K562 (cell line): ENCODE data around the gene TDG. TPM values are rescaled to one million over a fixed set of nuclear protein-coding genes. Genes with fewer than 3 reads are reported as not detected.

ENCODE experiments used
- ATAC-seq: fragments of 200-7000 bp; cut with Tn5 transposase; 3 replicates; pipeline ENCODE4 v1.9.1; 2020; ENCODE audit warnings: moderate library complexity
- BruUV-seq: library from RNA; stranded (reverse); fragments of 400-500 nt; replicated peaks from 2 replicates; lab custom pipeline; 2021; lab: Mats Ljungman, UMichigan
- CTCF ChIA-PET: fragments of 300-600 bp; formaldehyde crosslinking; extraction: SDS; loops from one replicate; lab custom pipeline; 2021; ENCODE audit warnings: low intra/inter-chr PET ratio; lab: Yijun Ruan, JAX
- POLR2A ChIA-PET: fragments of 300-600, 350-650 bp; sonication (Branson Sonifier 250); formaldehyde crosslinking; extraction: SDS; loops from one replicate; lab custom pipeline; 2021; ENCODE audit warnings: antibody characterized with exemption, inconsistent platforms; lab: Yijun Ruan, JAX
- DNase-seq, 4 experiments: peaks; one replicate each; pipeline versions ENCODE4 v3.0.0 to v3.0.0-alpha.2; 2011 to 2018; ENCODE audit warnings: low spot score in 3 of 4, mixed read lengths in 3 of 4; ENCODE audit errors: extremely low read depth in 1 of 4
- FAIRE-seq: peaks from 2 replicates; lab custom pipeline; 2011; peaks lifted over from hg19 to GRCh38; lab: Jason Lieb, UNC
- H2AFZ ChIP-seq: 2 replicates; pipeline ENCODE4 v1.6.0; 2011; ENCODE audit warnings: low read depth, low read length, control low read depth, inconsistent platforms
- H3K27ac ChIP-seq: fragments of 200-600 bp; 3 replicates; pipeline ENCODE4 v1.8.0; 2011; ENCODE audit warnings: low read depth, mild to moderate bottlenecking, control low read depth, inconsistent platforms, low read length, moderate library complexity, mixed read lengths; ENCODE audit errors: extremely low read depth
- H3K27me3 ChIP-seq, 2 experiments: fragments of 300-600 bp in 1 of 2; 2 replicates in 1 of 2; 3 replicates in 1 of 2; pipeline versions ENCODE4 v1.6.0 to v1.8.0; 2011; ENCODE audit warnings: inconsistent platforms in 2 of 2, low read length in 2 of 2, mild to moderate bottlenecking in 1 of 2, mixed read lengths in 1 of 2, moderate library complexity in 1 of 2; ENCODE audit not compliant: control insufficient read depth in 2 of 2, insufficient read depth in 2 of 2
- H3K36me3 ChIP-seq: fragments of 300-600 bp; 3 replicates; pipeline ENCODE4 v1.8.0; 2011; ENCODE audit warnings: mild to moderate bottlenecking, low read length, inconsistent platforms; ENCODE audit not compliant: control insufficient read depth, insufficient read depth
- H3K4me1 ChIP-seq, 2 experiments: fragments of 200-600 bp in 1 of 2; replicated peaks in 1 of 2; 2 replicates in 1 of 2; 3 replicates in 1 of 2; pipeline versions ENCODE4 v1.5.1 to v1.8.0; 2011; ENCODE audit warnings: inconsistent platforms in 2 of 2, low read length in 2 of 2, mild to moderate bottlenecking in 1 of 2, mixed read lengths in 1 of 2, moderate library complexity in 1 of 2; ENCODE audit not compliant: control insufficient read depth in 2 of 2, insufficient read depth in 2 of 2
- H3K4me2 ChIP-seq: 2 replicates; pipeline ENCODE4 v1.6.1; 2011; ENCODE audit warnings: low read length, control low read depth, inconsistent platforms, mixed read lengths; ENCODE audit not compliant: insufficient read depth
- H3K4me3 ChIP-seq: fragments of 200-600 bp; sonication (generic), shearing (Covaris generic); 2 replicates; pipeline ENCODE4 v1.5.1; 2016; ENCODE audit warnings: control low read depth, inconsistent platforms
- H3K79me2 ChIP-seq: fragments of 200-600 bp; 3 replicates; pipeline ENCODE4 v1.8.0; 2011; ENCODE audit warnings: low read length, inconsistent platforms; ENCODE audit not compliant: control insufficient read depth, insufficient read depth
- H3K9ac ChIP-seq, 2 experiments: 2 replicates each; pipeline versions ENCODE4 v1.6.0 to v1.6.1; 2011; ENCODE audit warnings: low read depth in 2 of 2, low read length in 2 of 2, control low read depth in 1 of 2, inconsistent platforms in 1 of 2, mild to moderate bottlenecking in 1 of 2, mixed read lengths in 1 of 2; ENCODE audit not compliant: insufficient read depth in 1 of 2
- H3K9me1 ChIP-seq: one replicate; pipeline ENCODE4 v1.6.0; 2011; ENCODE audit warnings: inconsistent platforms, mild to moderate bottlenecking, low read length, moderate library complexity; ENCODE audit not compliant: control insufficient read depth, insufficient read depth
- H3K9me3 ChIP-seq: replicated peaks from 2 replicates; pipeline ENCODE4 v1.5.1; 2011; ENCODE audit warnings: low read depth, low read length, inconsistent platforms; ENCODE audit not compliant: control insufficient read depth, insufficient read depth
- H4K20me1 ChIP-seq: replicated peaks from 2 replicates; pipeline ENCODE4 v1.6.1; 2011; ENCODE audit warnings: low read length, inconsistent platforms, mixed read lengths; ENCODE audit not compliant: control insufficient read depth, insufficient read depth
- COPS2 ChIP-seq: fragments of 450-650 bp; conservative IDR thresholded peaks from 2 replicates; pipeline ENCODE4 v1.6.1; 2016; ENCODE audit warnings: mild to moderate bottlenecking, moderate library complexity
- CSDE1 ChIP-seq, 2 experiments: fragments of 450-650 bp; IDR thresholded peaks; 2 replicates each; pipeline ENCODE4 v1.6.1; 2016; ENCODE audit warnings: mild to moderate bottlenecking in 1 of 2
- MAX ChIP-seq: sonication (generic); formaldehyde crosslinking; IDR thresholded peaks from 2 replicates; pipeline ENCODE4 v1.9.0; 2022; ENCODE audit warnings: mild to moderate bottlenecking, missing genetic modification reagents
- MXI1 ChIP-seq: IDR thresholded peaks from 2 replicates; pipeline ENCODE4 v1.6.1; 2011; ENCODE audit warnings: low read depth, mild to moderate bottlenecking, improper control_type of control experiment, low read length
- MYC ChIP-seq, 2 experiments: fragments of 250-450 bp in 1 of 2; sonication (Bioruptor Pico) in 1 of 2; IDR thresholded peaks; 2 replicates each; pipeline versions ENCODE4 v1.5.1 to v1.6.1; 2012 to 2021; ENCODE audit warnings: low read depth in 2 of 2, borderline replicate concordance in 1 of 2, improper control_type of control experiment in 1 of 2, low read length in 1 of 2, mild to moderate bottlenecking in 1 of 2, moderate library complexity in 1 of 2
- RFX1 ChIP-seq: fragments of 450-650 bp; IDR thresholded peaks from 2 replicates; pipeline ENCODE4 v1.6.1; 2016; ENCODE audit warnings: mild to moderate bottlenecking, moderate library complexity
- THRAP3 ChIP-seq: fragments of 450-650 bp; IDR thresholded peaks from 2 replicates; pipeline ENCODE4 v1.6.1; 2016; ENCODE audit warnings: mild to moderate bottlenecking, inconsistent platforms, borderline replicate concordance
- ZNF398 ChIP-seq: fragments of 250-450 bp; sonication (Bioruptor Pico); IDR thresholded peaks from 2 replicates; pipeline ENCODE4 v1.8.0; 2021; ENCODE audit warnings: moderate library complexity, mild to moderate bottlenecking, inconsistent platforms
- ZNF583 ChIP-seq: fragments of 250-450 bp; sonication (Bioruptor Pico); IDR thresholded peaks from 2 replicates; pipeline ENCODE4 v1.4.0; 2020
- ZNF766 ChIP-seq: fragments of 200-800 bp; sonication (Bioruptor generic); conservative IDR thresholded peaks from 2 replicates; pipeline ENCODE4 v1.6.1; 2016; ENCODE audit warnings: missing genetic modification characterization, missing compliant biosample characterization
- WGBS: fragments of 100-300 bp; shearing (Covaris generic); methylation state at CpG from one replicate; pipeline ENCODE4 v1.1.6; 2016; ENCODE audit warnings: low coverage, mixed read lengths; ENCODE audit not compliant: insufficient coverage; ENCODE audit errors: missing lambda C conversion rate; 5-methylcytosine and 5-hydroxymethylcytosine counted together
- in situ Hi-C: fragments of 300-500 bp; cut with MboI; formaldehyde crosslinking; loops from 4 replicates; pipeline ENCODE4 v1.15.0; 2018; ENCODE audit warnings: inconsistent platforms, mixed read lengths
- intact Hi-C: fragments of 100-400 bp; cut with micrococcal nuclease; formaldehyde crosslinking; loops from 2 replicates; pipeline ENCODE4 v1.14.2; 2022
- polyA plus RNA-seq, 8 experiments: library from polyadenylated mRNA; depleted of rRNA in 4 of 8; stranded (reverse) in 5 of 8; unstranded in 3 of 8; fragments of >200 nt; fragmentation: Nextera tagmentation in 2 of 8; fragmentation: Illumina TruSeq in 1 of 8; extraction: Ambion mirVana in 2 of 8; extraction: Trizol in 1 of 8; gene quantifications; 2 replicates each; pipeline versions ENCODE4 v1.2.1 to v1.2.3, GENCODE V29; 2011 to 2014; ENCODE audit warnings: inconsistent platforms in 1 of 8, missing spikeins in 1 of 8
- total RNA-seq, 7 experiments: library from RNA; depleted of rRNA in 6 of 7; stranded (reverse); fragments of >200 nt in 6 of 7; fragmentation: Illumina TruSeq in 2 of 7; extraction: Trizol in 2 of 7; gene quantifications; 2 replicates each; pipeline versions ENCODE4 v1.2.1 to v1.2.3, GENCODE V29; 2011 to 2021; ENCODE audit warnings: low replicate concordance in 1 of 7
- TF ChIP-seq, protein P1 (sequence below), 2 experiments: fragments of 450-650 bp in 1 of 2; sonication (generic) in 1 of 2; formaldehyde crosslinking in 1 of 2; IDR thresholded peaks in 1 of 2; conservative IDR thresholded peaks in 1 of 2; 2 replicates each; pipeline versions ENCODE4 v1.6.1 to v1.8.1; 2016 to 2023; ENCODE audit warnings: mild to moderate bottlenecking in 2 of 2, moderate library complexity in 2 of 2, inconsistent platforms in 1 of 2, missing genetic modification reagents in 1 of 2
- TF ChIP-seq, protein P2 (sequence below): sonication (generic); formaldehyde crosslinking; IDR thresholded peaks from 2 replicates; pipeline ENCODE4 v1.8.0; 2022; ENCODE audit warnings: mild to moderate bottlenecking, missing genetic modification reagents

The TDG gene
- total and polyA plus RNA-seq, 9 of the 15 experiments (the other 6 are each of a cell fraction or from before 2014, with no cell fraction given) = 37.6 to 77.2 (median 64.0) TPM

DNA sequence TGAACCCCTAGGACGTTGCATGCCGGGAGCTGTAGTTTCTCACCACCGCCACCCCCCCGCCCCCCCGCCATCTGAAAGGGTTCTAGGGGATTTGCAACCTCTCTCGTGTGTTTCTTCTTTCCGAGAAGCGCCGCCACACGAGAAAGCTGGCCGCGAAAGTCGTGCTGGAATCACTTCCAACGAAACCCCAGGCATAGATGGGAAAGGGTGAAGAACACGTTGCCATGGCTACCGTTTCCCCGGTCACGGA, 36.0 kb upstream of the TDG start (continued):
- TF ChIP-seq ZNF398 = no peak
- no peak for TF ChIP-seq THRAP3
- no peak for TF ChIP-seq ZNF583 (CRISPR knock-in tag)
- TF ChIP-seq RFX1 = peak; percentile 100
- TF ChIP-seq COPS2 = no peak
- TF ChIP-seq MXI1 = peak; percentile 99
- TF ChIP-seq CSDE1 (IDR thresholded peaks at IDR 0.05) = peak in 1 of 2 experiments; percentile 98; a peak in 2 of 4 replicates
- peak; percentile 88 for TF ChIP-seq ZNF766

GRCh38 chr12:103930034-103930786, 35.5 kb upstream of the TDG start, which contains the start of gene HSP90B1:
Gene HSP90B1, plus strand, starts transcription at chr12:103930410. Its CDS starts 106 bp downstream, at chr12:103930516.
- in situ Hi-C loops (loop anchor here (5.0 kb wide), 1 partner anchor 103 kb away; no protein-coding TSS in a partner anchor), intact Hi-C loops (no loop called here)
- Histone ChIP-seq H3K36me3 (peaks cover 42% of the 10 kb centered on the region), H3K27me3 (no peaks in the 10 kb centered on the region), H3K4me1 (peaks cover 7 to 18% of the 10 kb centered on the region in 2 experiments), H3K4me2 (peak within 1 kb of the TSS; percentile 99), H3K9ac (peak within 1 kb of the TSS; percentile 98), H3K9me3 (no peaks in the 10 kb centered on the region), H3K79me2 (peaks cover 49% of the 10 kb centered on the region), H3K27ac (peak within 1 kb of the TSS; percentile 92), H2AFZ (peak within 1 kb of the TSS; percentile 96), H4K20me1 (peaks cover 19% of the 10 kb centered on the region), H3K9me1 (no peaks in the 10 kb centered on the region), H3K4me3 (peak within 1 kb of the TSS; percentile 89)
- POLR2A ChIA-PET = interaction anchor here (0.6 to 1.9 kb wide), 26 partner anchors 10 to 440 kb away, joined by 3 to 18 read pairs (median 5); partner anchors contain the start of gene TDG
- BruUV-seq = no TSS peak
- ATAC-seq (peak; percentile 95), DNase-seq (peak; percentile 98 to 100 (median 100)), FAIRE-seq (peak; percentile 99)
- CTCF ChIA-PET = no interaction called here
- WGBS = 0% methylated on average over 39 of the region's 56 CpGs
- TF ChIP-seq MAX (peak; percentile 83), MYC (IDR thresholded peaks at IDR 0.05; ENCODE audit: low read depth, low read length) (peak; percentile 90), MYC (CRISPR knock-in tag; IDR thresholded peaks at IDR 0.05; ENCODE audit: borderline replicate concordance, low read depth) (peak; percentile 89; the same call in 1 of the 2 replicates)
- TF ChIP-seq, protein P1, sequence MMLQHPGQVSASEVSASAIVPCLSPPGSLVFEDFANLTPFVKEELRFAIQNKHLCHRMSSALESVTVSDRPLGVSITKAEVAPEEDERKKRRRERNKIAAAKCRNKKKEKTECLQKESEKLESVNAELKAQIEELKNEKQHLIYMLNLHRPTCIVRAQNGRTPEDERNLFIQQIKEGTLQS (IDR thresholded peaks at IDR 0.05) = no peak
- TF ChIP-seq, protein P1 (CRISPR knock-in tag; conservative IDR thresholded peaks at IDR 0.05) = peak; percentile 85; the same call in 1 of the 2 replicates
- TF ChIP-seq, protein P2, sequence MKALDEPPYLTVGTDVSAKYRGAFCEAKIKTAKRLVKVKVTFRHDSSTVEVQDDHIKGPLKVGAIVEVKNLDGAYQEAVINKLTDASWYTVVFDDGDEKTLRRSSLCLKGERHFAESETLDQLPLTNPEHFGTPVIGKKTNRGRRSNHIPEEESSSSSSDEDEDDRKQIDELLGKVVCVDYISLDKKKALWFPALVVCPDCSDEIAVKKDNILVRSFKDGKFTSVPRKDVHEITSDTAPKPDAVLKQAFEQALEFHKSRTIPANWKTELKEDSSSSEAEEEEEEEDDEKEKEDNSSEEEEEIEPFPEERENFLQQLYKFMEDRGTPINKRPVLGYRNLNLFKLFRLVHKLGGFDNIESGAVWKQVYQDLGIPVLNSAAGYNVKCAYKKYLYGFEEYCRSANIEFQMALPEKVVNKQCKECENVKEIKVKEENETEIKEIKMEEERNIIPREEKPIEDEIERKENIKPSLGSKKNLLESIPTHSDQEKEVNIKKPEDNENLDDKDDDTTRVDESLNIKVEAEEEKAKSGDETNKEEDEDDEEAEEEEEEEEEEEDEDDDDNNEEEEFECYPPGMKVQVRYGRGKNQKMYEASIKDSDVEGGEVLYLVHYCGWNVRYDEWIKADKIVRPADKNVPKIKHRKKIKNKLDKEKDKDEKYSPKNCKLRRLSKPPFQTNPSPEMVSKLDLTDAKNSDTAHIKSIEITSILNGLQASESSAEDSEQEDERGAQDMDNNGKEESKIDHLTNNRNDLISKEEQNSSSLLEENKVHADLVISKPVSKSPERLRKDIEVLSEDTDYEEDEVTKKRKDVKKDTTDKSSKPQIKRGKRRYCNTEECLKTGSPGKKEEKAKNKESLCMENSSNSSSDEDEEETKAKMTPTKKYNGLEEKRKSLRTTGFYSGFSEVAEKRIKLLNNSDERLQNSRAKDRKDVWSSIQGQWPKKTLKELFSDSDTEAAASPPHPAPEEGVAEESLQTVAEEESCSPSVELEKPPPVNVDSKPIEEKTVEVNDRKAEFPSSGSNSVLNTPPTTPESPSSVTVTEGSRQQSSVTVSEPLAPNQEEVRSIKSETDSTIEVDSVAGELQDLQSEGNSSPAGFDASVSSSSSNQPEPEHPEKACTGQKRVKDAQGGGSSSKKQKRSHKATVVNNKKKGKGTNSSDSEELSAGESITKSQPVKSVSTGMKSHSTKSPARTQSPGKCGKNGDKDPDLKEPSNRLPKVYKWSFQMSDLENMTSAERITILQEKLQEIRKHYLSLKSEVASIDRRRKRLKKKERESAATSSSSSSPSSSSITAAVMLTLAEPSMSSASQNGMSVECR (CRISPR knock-in tag) = peak; percentile 76; the same call in 1 of the 2 replicates
